Activated CD4-positive, alpha-beta memory T cell treated with anti-CD3 and anti-CD28 coated beads, Interleukin-2, amount 10 ng/mL, durations not matched to agents 7 days and 5 days (primary cell): Measurements from ENCODE around the gene ICAM5. TPM values are rescaled to one million over a fixed set of nuclear protein-coding genes. Genes with fewer than 3 reads are reported as not detected.

Source experiments
- total RNA-seq, 2 experiments: library from RNA; stranded (reverse); gene quantifications; one replicate each; pipeline ENCODE4 v1.2.3, GENCODE V29; 2021

The ICAM5 gene
- total RNA-seq, 2 experiments from 2014 or later = 0.53 to 1.1 TPM

Other genes with a start within 250 kb of the ICAM5 start
- 100 to 1,000 TPM; 103 to 108 TPM for gene SHFL, start 203.6 kb upstream of the ICAM5 start, total RNA-seq
- 1 to 10 TPM; 2.4 TPM for gene ANGPTL6, start 187.3 kb upstream of the ICAM5 start, total RNA-seq
- 10 to 100 TPM; 74.3 to 75.6 TPM for gene PPAN, start 183.6 kb upstream of the ICAM5 start, total RNA-seq
- 10 to 100 TPM; 33.2 to 33.5 TPM for gene P2RY11, start 178.3 kb upstream of the ICAM5 start, total RNA-seq
- 100 to 1,000 TPM; 202 to 203 TPM for gene EIF3G, start 170.1 kb upstream of the ICAM5 start, total RNA-seq
- gene DNMT1, start 95.0 kb upstream of the ICAM5 start, total RNA-seq = 100 to 1,000 TPM; 314 to 331 TPM
- gene S1PR2, start 58.6 kb upstream of the ICAM5 start, total RNA-seq = 10 to 100 TPM in 1 of 2 experiments, 1 to 10 TPM in 1; 9.5 to 10.6 TPM
- gene MRPL4, start 37.7 kb upstream of the ICAM5 start, total RNA-seq = 10 to 100 TPM; 55.4 to 58.6 TPM
- 10 to 100 TPM; 23.8 to 24.3 TPM for gene ICAM1, start 18.8 kb upstream of the ICAM5 start, total RNA-seq
- 1 to 10 TPM; 1.5 to 2.0 TPM for gene ICAM4, start 3.0 kb upstream of the ICAM5 start, total RNA-seq
- gene ZGLP1, start 19.9 kb downstream of the ICAM5 start, total RNA-seq = 1 to 10 TPM; 1.0 to 1.4 TPM
- gene FDX2, start 26.1 kb downstream of the ICAM5 start, total RNA-seq = 1 to 10 TPM; 3.5 to 3.7 TPM
- 10 to 100 TPM; 62.1 to 68.6 TPM for gene RAVER1, start 43.6 kb downstream of the ICAM5 start, total RNA-seq
- 100 to 1,000 TPM; 223 to 237 TPM for gene ICAM3, start 49.7 kb downstream of the ICAM5 start, total RNA-seq
- 100 to 1,000 TPM; 226 to 243 TPM for gene TYK2, start 90.6 kb downstream of the ICAM5 start, total RNA-seq
- gene CDC37, start 113.6 kb downstream of the ICAM5 start, total RNA-seq = 100 to 1,000 TPM; 239 to 244 TPM
- 10 to 100 TPM; 56.2 to 58.1 TPM for gene PDE4A, start 130.6 kb downstream of the ICAM5 start, total RNA-seq
- 100 to 1,000 TPM in 1 of 2 experiments, 10 to 100 TPM in 1; 97.1 to 103 TPM for gene KEAP1, start 213.4 kb downstream of the ICAM5 start, total RNA-seq
- under 1 TPM; 0.63 to 0.68 TPM for gene S1PR5, start 227.5 kb downstream of the ICAM5 start, total RNA-seq